ENCODE data around the gene TNFRSF14. TPM values are rescaled to one million over a fixed set of nuclear protein-coding genes. Genes with fewer than 3 reads are reported as not detected.

The TNFRSF14 gene
- total RNA-seq, 1 experiment from 2014 or later, result 25.5 TPM

DNA sequence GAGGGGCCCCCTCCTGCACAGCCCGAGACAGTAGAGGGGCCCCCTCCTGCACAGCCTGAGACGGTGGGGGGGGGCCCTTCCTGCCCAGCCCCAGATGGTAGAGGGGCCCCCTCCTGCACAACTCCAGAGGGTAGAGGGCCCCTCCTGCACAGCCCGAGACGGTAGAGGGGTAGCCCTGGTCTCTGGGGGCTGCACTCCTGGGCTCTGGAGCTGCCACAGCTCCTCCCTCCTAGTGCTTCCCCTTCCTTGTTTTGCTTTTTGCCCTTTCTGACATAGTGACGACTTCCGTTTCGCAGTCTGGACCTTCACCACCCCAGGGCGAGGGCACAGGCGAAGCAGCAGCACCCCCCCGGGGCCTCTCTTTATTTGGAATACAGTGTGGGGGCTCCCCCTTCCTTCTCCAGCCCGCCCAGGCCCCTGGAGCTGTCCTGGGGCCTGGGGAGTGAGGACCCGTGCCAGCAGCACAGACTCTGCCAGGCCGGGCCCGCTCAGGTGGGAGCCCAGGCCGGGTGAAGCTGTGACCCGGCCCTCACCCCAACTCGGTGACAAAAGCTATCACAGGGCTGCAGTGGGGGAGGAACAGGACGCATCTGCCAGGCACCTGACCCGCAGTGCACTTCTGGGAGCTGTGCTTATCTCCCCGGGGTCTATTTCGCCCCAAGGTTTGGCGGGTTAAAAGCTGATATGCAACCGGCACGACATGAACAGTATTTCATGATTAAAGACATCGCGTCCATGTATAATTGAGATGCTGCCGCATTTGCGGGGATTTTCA, 29.3 kb downstream of the TNFRSF14 start:
- H3K4me3 ChIP-seq (ENCODE audit: low read length), result peak overlapping the region; percentile 96
- no peaks in the 10 kb centered on the region for H3K9me2 ChIP-seq (replicated peaks; ENCODE audit: low read length)
- intact Hi-C loops (cut with micrococcal nuclease), result loop anchor here (1.0 to 5.0 kb wide), 3 partner anchors 38 to 171 kb away; no protein-coding TSS in a partner anchor
- TF ChIP-seq EZH2phosphoT487 (IDR thresholded peaks at IDR 0.05; ENCODE audit: borderline replicate concordance, low read length) (no peak), EZH2 (IDR thresholded peaks at IDR 0.05; ENCODE audit: low read length, unreplicated experiment) (no peak)
- TF ChIP-seq, protein P1, sequence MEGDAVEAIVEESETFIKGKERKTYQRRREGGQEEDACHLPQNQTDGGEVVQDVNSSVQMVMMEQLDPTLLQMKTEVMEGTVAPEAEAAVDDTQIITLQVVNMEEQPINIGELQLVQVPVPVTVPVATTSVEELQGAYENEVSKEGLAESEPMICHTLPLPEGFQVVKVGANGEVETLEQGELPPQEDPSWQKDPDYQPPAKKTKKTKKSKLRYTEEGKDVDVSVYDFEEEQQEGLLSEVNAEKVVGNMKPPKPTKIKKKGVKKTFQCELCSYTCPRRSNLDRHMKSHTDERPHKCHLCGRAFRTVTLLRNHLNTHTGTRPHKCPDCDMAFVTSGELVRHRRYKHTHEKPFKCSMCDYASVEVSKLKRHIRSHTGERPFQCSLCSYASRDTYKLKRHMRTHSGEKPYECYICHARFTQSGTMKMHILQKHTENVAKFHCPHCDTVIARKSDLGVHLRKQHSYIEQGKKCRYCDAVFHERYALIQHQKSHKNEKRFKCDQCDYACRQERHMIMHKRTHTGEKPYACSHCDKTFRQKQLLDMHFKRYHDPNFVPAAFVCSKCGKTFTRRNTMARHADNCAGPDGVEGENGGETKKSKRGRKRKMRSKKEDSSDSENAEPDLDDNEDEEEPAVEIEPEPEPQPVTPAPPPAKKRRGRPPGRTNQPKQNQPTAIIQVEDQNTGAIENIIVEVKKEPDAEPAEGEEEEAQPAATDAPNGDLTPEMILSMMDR (conservative IDR thresholded peaks at IDR 0.05; ENCODE audit: low read depth, low read length), result no peak
- H3K9me3 ChIP-seq (ENCODE audit: low read length), result no peaks in the 10 kb centered on the region
- ATAC-seq, result peak; percentile 4; the same call in 1 of the 2 replicates
- CTCF ChIA-PET, result interaction anchor here (0.6 to 0.7 kb wide), 4 partner anchors 62 to 568 kb away, joined by 3 read pairs; partner anchors contain the start of gene FAAP20
- no peak overlapping the region for H3K27ac ChIP-seq (ENCODE audit: low read length)
- peak overlapping the region; percentile 77 for H2AFZ ChIP-seq (ENCODE audit: low read length)
- H3K9ac ChIP-seq (ENCODE audit: low read length), result peak overlapping the region; percentile 86
- peaks cover 16% of the 10 kb centered on the region; the same call in 1 of the 2 replicates for H3K79me2 ChIP-seq (ENCODE audit: low read length)
- H3K4me2 ChIP-seq (ENCODE audit: low read length), result peak overlapping the region; percentile 96
- H4K20me1 ChIP-seq (ENCODE audit: low read length), result no peaks in the 10 kb centered on the region
- no peaks in the 10 kb centered on the region for H3K27me3 ChIP-seq (ENCODE audit: low read length)
- TSS peak; percentile 65 for BruUV-seq (replicated peaks)
- peaks cover 2% of the 10 kb centered on the region; the same call in 1 of the 2 replicates for H3K36me3 ChIP-seq (ENCODE audit: low read depth, low read length)
- peak; percentile 38 for DNase-seq
- peaks cover 14% of the 10 kb centered on the region for H3K4me1 ChIP-seq (ENCODE audit: insufficient read depth, low read length)
- POLR2A ChIA-PET (ENCODE audit: unreplicated experiment), result interaction anchor here (0.6 to 1.0 kb wide), 6 partner anchors 20 to 879 kb away, joined by 3 to 28 read pairs (median 6); partner anchors contain the start of gene TNFRSF14
- no peaks in the 10 kb centered on the region for H3F3A ChIP-seq (ENCODE audit: low read length, unreplicated experiment)

DNA sequence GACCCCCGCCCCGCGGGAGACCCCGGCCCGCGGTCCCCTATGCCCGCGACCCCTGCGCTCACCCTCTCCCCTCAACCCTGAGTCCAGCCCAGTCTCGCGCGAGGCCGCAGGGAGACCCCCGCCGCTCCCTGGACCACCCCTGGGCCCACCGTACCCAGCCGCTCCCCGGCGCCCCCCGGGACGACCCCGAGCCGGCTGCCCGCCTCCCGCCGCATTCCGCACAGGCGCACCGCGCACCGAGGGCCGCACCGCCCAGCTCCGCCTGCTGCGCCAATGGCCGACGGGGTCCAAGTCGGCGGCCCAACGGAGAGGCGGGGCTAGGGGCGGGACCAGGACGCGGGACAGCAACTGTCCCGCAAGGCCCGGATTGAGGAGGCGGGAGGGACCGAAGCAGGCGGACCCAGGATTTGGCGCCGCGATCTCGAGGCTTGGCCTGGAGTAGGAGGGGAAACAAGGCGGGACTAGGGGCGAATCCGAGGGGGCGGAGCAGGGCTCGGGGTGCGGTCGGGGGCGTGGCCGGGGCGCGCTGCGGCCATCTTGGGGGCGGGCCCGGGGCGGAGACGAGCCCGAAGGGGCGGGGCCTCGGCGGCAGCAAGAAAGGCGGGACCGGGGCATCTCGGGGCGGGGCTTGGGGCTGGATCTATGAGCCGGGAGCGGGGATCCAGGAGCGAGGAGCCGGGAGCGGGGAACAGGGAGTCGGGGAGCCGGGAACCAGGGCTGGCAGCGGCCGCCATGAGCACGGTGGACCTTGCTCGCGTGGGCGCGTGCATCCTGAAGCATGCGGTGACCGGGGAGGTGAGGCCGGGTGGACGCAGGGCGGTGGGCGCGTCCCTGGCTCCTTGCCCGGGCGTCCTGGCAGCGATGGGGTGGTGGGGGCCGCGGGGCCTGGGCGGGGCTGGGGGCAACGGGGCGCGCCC, 30.2 kb downstream of the TNFRSF14 start, which contains the start of gene PRXL2B:
Gene PRXL2B, plus strand, starts transcription at position 624 of the 917 bp plus-strand sequence. Its CDS starts 109 bp downstream, at position 733.
- Histone ChIP-seq H3K9ac (ENCODE audit: low read length) (peak within 1 kb of the TSS; percentile 86), H3K4me1 (ENCODE audit: insufficient read depth, low read length) (peaks cover 14% of the 10 kb centered on the region), H3K4me3 (ENCODE audit: low read length) (peak within 1 kb of the TSS; percentile 96), H3K27me3 (ENCODE audit: low read length) (no peaks in the 10 kb centered on the region), H3K9me3 (ENCODE audit: low read length) (no peaks in the 10 kb centered on the region), H3K9me2 (replicated peaks; ENCODE audit: low read length) (no peaks in the 10 kb centered on the region), H3F3A (ENCODE audit: low read length, unreplicated experiment) (no peaks in the 10 kb centered on the region), H4K20me1 (ENCODE audit: low read length) (no peaks in the 10 kb centered on the region), H2AFZ (ENCODE audit: low read length) (peak within 1 kb of the TSS; percentile 77), H3K36me3 (ENCODE audit: low read depth, low read length) (peaks cover 2% of the 10 kb centered on the region; the same call in 1 of the 2 replicates), H3K4me2 (ENCODE audit: low read length) (peak within 1 kb of the TSS; percentile 96), H3K27ac (ENCODE audit: low read length) (peak within 1 kb of the TSS; percentile 26), H3K79me2 (ENCODE audit: low read length) (peaks cover 16% of the 10 kb centered on the region; the same call in 1 of the 2 replicates)
- no TSS peak for BruUV-seq (replicated peaks)
- POLR2A ChIA-PET (ENCODE audit: unreplicated experiment), result interaction anchor here (0.6 to 1.0 kb wide), 5 partner anchors 19 to 878 kb away, joined by 3 to 28 read pairs (median 6); partner anchors contain the start of gene TNFRSF14
- ATAC-seq, result peak; percentile 84
- TF ChIP-seq EZH2phosphoT487 (IDR thresholded peaks at IDR 0.05; ENCODE audit: borderline replicate concordance, low read length), result no peak
- TF ChIP-seq EZH2 (IDR thresholded peaks at IDR 0.05; ENCODE audit: low read length, unreplicated experiment), result no peak
- TF ChIP-seq, protein P1 (conservative IDR thresholded peaks at IDR 0.05; ENCODE audit: low read depth, low read length), result no peak
- CTCF ChIA-PET, result interaction anchor here (0.6 to 0.7 kb wide), 4 partner anchors 61 to 569 kb away, joined by 3 read pairs; partner anchors contain the start of gene FAAP20
- DNase-seq, result peak; percentile 99
- intact Hi-C loops (cut with micrococcal nuclease), result loop anchor here (1.0 to 5.0 kb wide), 3 partner anchors 39 to 172 kb away; no protein-coding TSS in a partner anchor

All from PC-3 (cell line).